Measurements from ENCODE around the gene FANCF.

- TF ChIP-seq CTCF (IDR thresholded peaks at IDR 0.05), result no peak
- no peak for TF ChIP-seq ZFX (IDR thresholded peaks at IDR 0.05; ENCODE audit: borderline replicate concordance)
Observed at GRCh38 chr11:22659783-22660182, 34.2 kb upstream of the FANCF start.
